ENCODE data around the gene MEIS3. TPM values are rescaled to one million over a fixed set of nuclear protein-coding genes. Genes with fewer than 3 reads are reported as not detected.

The MEIS3 gene
- total RNA-seq, 1 donor from 2014 or later = 2.7 TPM

GRCh38 chr19:47374876-47375693, 44.2 kb downstream of the MEIS3 start:
- TF ChIP-seq CTCF (IDR thresholded peaks at IDR 0.05; ENCODE audit: unreplicated experiment) = no peak
- peaks cover 2% of the 10 kb centered on the region for H3K27me3 Mint-ChIP-seq (ENCODE audit: unreplicated experiment)
- H3K9me3 Mint-ChIP-seq (ENCODE audit: unreplicated experiment) = no peaks in the 10 kb centered on the region
- H3K4me3 Mint-ChIP-seq (ENCODE audit: unreplicated experiment) = no peak overlapping the region
- peaks cover 29% of the 10 kb centered on the region for H3K36me3 Mint-ChIP-seq (ENCODE audit: low read depth, unreplicated experiment)
- no peak overlapping the region for H3K27ac Mint-ChIP-seq (ENCODE audit: unreplicated experiment)
- peaks cover 2% of the 10 kb centered on the region for H3K4me1 Mint-ChIP-seq (ENCODE audit: unreplicated experiment)
- DNase-seq (ENCODE audit: low spot score) = no peak

GRCh38 chr19:47373246-47374240, 45.8 kb downstream of the MEIS3 start:
- peaks cover 5% of the 10 kb centered on the region for H3K27me3 Mint-ChIP-seq (ENCODE audit: unreplicated experiment)
- H3K27ac Mint-ChIP-seq (ENCODE audit: unreplicated experiment) = no peak overlapping the region

GRCh38 chr19:47372603-47373002, 46.7 kb downstream of the MEIS3 start:
- TF ChIP-seq CTCF (IDR thresholded peaks at IDR 0.05; ENCODE audit: unreplicated experiment) = no peak
- Mint-ChIP-seq H3K27me3 (ENCODE audit: unreplicated experiment) (peaks cover 5% of the 10 kb centered on the region), H3K27ac (ENCODE audit: unreplicated experiment) (no peak overlapping the region), H3K4me3 (ENCODE audit: unreplicated experiment) (no peak overlapping the region), H3K36me3 (ENCODE audit: low read depth, unreplicated experiment) (peaks cover 27% of the 10 kb centered on the region), H3K9me3 (ENCODE audit: unreplicated experiment) (no peaks in the 10 kb centered on the region), H3K4me1 (ENCODE audit: unreplicated experiment) (peaks cover 2% of the 10 kb centered on the region)
- DNase-seq (ENCODE audit: low spot score) = no peak

More at GRCh38 chr19:47373246-47374240, 45.8 kb downstream of the MEIS3 start:
- DNase-seq (ENCODE audit: low spot score) = no peak
- no peak for TF ChIP-seq CTCF (IDR thresholded peaks at IDR 0.05; ENCODE audit: unreplicated experiment)
- no peak overlapping the region for H3K4me3 Mint-ChIP-seq (ENCODE audit: unreplicated experiment)
- H3K36me3 Mint-ChIP-seq (ENCODE audit: low read depth, unreplicated experiment) = peaks cover 31% of the 10 kb centered on the region
- H3K4me1 Mint-ChIP-seq (ENCODE audit: unreplicated experiment) = peaks cover 2% of the 10 kb centered on the region
- no peaks in the 10 kb centered on the region for H3K9me3 Mint-ChIP-seq (ENCODE audit: unreplicated experiment)

- no peak overlapping the region for H3K4me3 Mint-ChIP-seq (ENCODE audit: unreplicated experiment)
- no peak for DNase-seq (ENCODE audit: low spot score)
- no peak for TF ChIP-seq CTCF (IDR thresholded peaks at IDR 0.05; ENCODE audit: unreplicated experiment)
- no peaks in the 10 kb centered on the region for H3K9me3 Mint-ChIP-seq (ENCODE audit: unreplicated experiment)
- H3K36me3 Mint-ChIP-seq (ENCODE audit: low read depth, unreplicated experiment) = peaks cover 27% of the 10 kb centered on the region
- H3K27ac Mint-ChIP-seq (ENCODE audit: unreplicated experiment) = no peak overlapping the region
- peaks cover 5% of the 10 kb centered on the region for H3K27me3 Mint-ChIP-seq (ENCODE audit: unreplicated experiment)
- H3K4me1 Mint-ChIP-seq (ENCODE audit: unreplicated experiment) = peaks cover 2% of the 10 kb centered on the region
These were observed 48.1 kb downstream of the MEIS3 start for GRCh38 chr19:47371261-47371660.

Data from endothelial cell (in vitro differentiated cells).